ENCODE results near the gene PLCG2. TPM values are rescaled to one million over a fixed set of nuclear protein-coding genes. Genes with fewer than 3 reads are reported as not detected.

PLCG2 gene
- total and polyA plus RNA-seq, 2 of the 8 experiments (the other 6 are each of a cell fraction or from before 2014, with no cell fraction given): 6.1 to 6.9 TPM

DNA sequence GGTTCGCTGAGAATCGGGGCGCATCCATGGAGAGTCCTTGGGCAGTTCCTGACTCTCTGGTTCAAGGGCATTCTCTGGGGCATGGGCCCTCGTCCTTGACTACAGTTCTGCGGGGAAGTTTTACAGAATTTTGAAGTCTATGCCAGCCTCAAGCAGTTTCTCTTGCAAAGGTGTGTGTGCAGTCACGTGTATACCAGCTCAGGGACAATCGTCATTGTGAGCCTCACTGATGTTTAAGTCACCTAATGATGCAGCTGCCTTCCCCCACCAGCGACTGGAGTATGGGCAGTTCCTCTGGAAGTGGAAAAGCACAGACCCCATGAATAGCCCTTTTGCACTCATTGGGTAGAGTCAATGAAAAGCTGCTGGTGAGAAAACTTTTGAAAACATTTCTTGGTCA lies 1.3 kb downstream of the PLCG2 start:
- no peak overlapping the region for H4K91ac ChIP-seq (replicated peaks; ENCODE audit: insufficient read length, low read length)
- no peak overlapping the region for H2BK5ac ChIP-seq (ENCODE audit: low read depth, low read length)
- FAIRE-seq (no peak), DNase-seq (ENCODE audit: low read depth in 1 of 2, low spot score in 2 of 2) (no peak)
- no peak overlapping the region for H3K56ac ChIP-seq (replicated peaks; ENCODE audit: insufficient read length, low read depth, low read length)
- no peak overlapping the region for H4K5ac ChIP-seq (ENCODE audit: insufficient read length, low read depth, low read length)
- H3K27ac ChIP-seq (ENCODE audit: low read depth, low read length): no peak overlapping the region
- H4K8ac ChIP-seq (ENCODE audit: extremely low read depth, insufficient read depth, low read length): no peak overlapping the region; the same call in 1 of the 2 replicates
- H2BK15ac ChIP-seq (ENCODE audit: low read length): no peak overlapping the region
- H3K23ac ChIP-seq (ENCODE audit: insufficient read length): no peak overlapping the region
- H3K4me3 ChIP-seq (ENCODE audit: extremely low read depth in 1 of 4, insufficient read depth in 2 of 4, low read depth in 3 of 4, low read length in 4 of 4): peak overlapping the region in 2 of 4 experiments; percentile 42 to 67; a peak in 3 of 8 replicates
- peaks cover 7% of the 10 kb centered on the region for H3K23me2 ChIP-seq (ENCODE audit: low read depth, low read length)
- no peak overlapping the region for H2AK5ac ChIP-seq (ENCODE audit: low read depth, low read length)
- no peaks in the 10 kb centered on the region for H3K36me3 ChIP-seq (ENCODE audit: control insufficient read depth in 2 of 4, insufficient read depth in 4 of 4, low read length in 3 of 4)
- no peaks in the 10 kb centered on the region for H3K79me2 ChIP-seq (ENCODE audit: control insufficient read depth in 1 of 2, insufficient read depth in 2 of 2, low read length in 2 of 2)
- no peak overlapping the region for H3K4ac ChIP-seq (replicated peaks; ENCODE audit: insufficient read length, low read depth, low read length)
- H3K79me1 ChIP-seq (ENCODE audit: low read depth, low read length): no peaks in the 10 kb centered on the region
- H2AFZ ChIP-seq (ENCODE audit: low read length): no peak overlapping the region
- no peak overlapping the region for H3K18ac ChIP-seq (ENCODE audit: extremely low read depth, low read length)
- POLR2A ChIA-PET (ENCODE audit: partially characterized antibody): interaction anchor here (1.0 kb wide), 1 partner anchor 61 kb away, joined by 3 read pairs; no protein-coding TSS in a partner anchor
- H3K27me3 ChIP-seq (replicated peaks in 1 of 4; ENCODE audit: control insufficient read depth in 3 of 4, extremely low read depth in 1 of 4, insufficient read depth in 3 of 4, low read length in 3 of 4): peaks cover 10 to 31% (median 23%) of the 10 kb centered on the region in 4 experiments
- peak overlapping the region; percentile 86 to 90; a peak in 2 of 4 replicates for H3K4me2 ChIP-seq (ENCODE audit: insufficient read depth in 1 of 2, low read depth in 2 of 2, low read length in 2 of 2)
- WGBS, 2 experiments (ENCODE audit: extremely low coverage in 1 of 2, insufficient coverage in 1 of 2, insufficient read length in 1 of 2, insufficient replicate concordance in 2 of 2, low coverage in 1 of 2, low lambda C conversion rate in 2 of 2, missing lambda C conversion rate in 1 of 2): 77% methylated on average over 8 of the region's 8 CpGs; no CpG with 5 or more reads in 1 of the 2 experiments
- H2BK20ac ChIP-seq (ENCODE audit: low read length): no peak overlapping the region
- H4K20me1 ChIP-seq (replicated peaks in 1 of 2; ENCODE audit: control insufficient read depth in 1 of 2, insufficient read depth in 2 of 2, low read length in 2 of 2): peaks cover 3 to 7% of the 10 kb centered on the region in 2 experiments
- H3K14ac ChIP-seq (ENCODE audit: insufficient read length): no peak overlapping the region
- H3K9me3 ChIP-seq (ENCODE audit: insufficient read depth in 2 of 2, low read depth in 1 of 2, low read length in 1 of 2): no peaks in the 10 kb centered on the region
- no peak overlapping the region for H2BK12ac ChIP-seq (ENCODE audit: low read depth, low read length)
- no peak overlapping the region for H2BK120ac ChIP-seq (replicated peaks; ENCODE audit: low read depth, low read length)
- peaks cover 0 to 6% (median 1%) of the 10 kb centered on the region in 4 experiments; a peak in 4 of 7 replicates for H3K4me1 ChIP-seq (replicated peaks in 1 of 4; ENCODE audit: control insufficient read depth in 3 of 4, insufficient read depth in 4 of 4, low read length in 3 of 4)
- CTCF ChIA-PET (ENCODE audit: partially characterized antibody): interaction anchor here (0.8 to 3.3 kb wide), 6 partner anchors 9 to 98 kb away, joined by 3 to 17 read pairs (median 4); no protein-coding TSS in a partner anchor
- no peak overlapping the region for H3K9ac ChIP-seq (replicated peaks in 1 of 4; ENCODE audit: extremely low read depth in 1 of 4, low read depth in 3 of 4, low read length in 3 of 4)
- TF ChIP-seq CBX5 (IDR thresholded peaks at IDR 0.05; ENCODE audit: low read depth, low read length): no peak
- no peak for TF ChIP-seq HDAC6 (IDR thresholded peaks at IDR 0.05; ENCODE audit: low read depth, low read length)
- no peak for TF ChIP-seq EP300 (IDR thresholded peaks at IDR 0.05; ENCODE audit: borderline replicate concordance in 1 of 2, low read depth in 2 of 2, low read length in 2 of 2)
- TF ChIP-seq EGR1 (IDR thresholded peaks at IDR 0.05; ENCODE audit: borderline replicate concordance, low read depth, low read length): no peak
- TF ChIP-seq SIN3A (conservative IDR thresholded peaks at IDR 0.05 in 1 of 2, IDR thresholded peaks at IDR 0.05 in 1 of 2; ENCODE audit: low read depth in 1 of 2, low read length in 2 of 2): no peak
- TF ChIP-seq NANOG (IDR thresholded peaks at IDR 0.05; ENCODE audit: insufficient read depth, low read depth, low read length, poor library complexity, severe bottlenecking): no peak
- TF ChIP-seq SP4 (IDR thresholded peaks at IDR 0.05; ENCODE audit: low read length): no peak
- TF ChIP-seq CTBP2 (IDR thresholded peaks at IDR 0.05; ENCODE audit: borderline replicate concordance, insufficient read depth, insufficient read length, low read length): no peak
- TF ChIP-seq NRF1 (IDR thresholded peaks at IDR 0.05; ENCODE audit: low read depth, low read length): no peak
- TF ChIP-seq SUZ12 (IDR thresholded peaks at IDR 0.05; ENCODE audit: low read length): no peak
- no peak for TF ChIP-seq BRCA1 (IDR thresholded peaks at IDR 0.05; ENCODE audit: low read depth, low read length)
- TF ChIP-seq E2F6 (IDR thresholded peaks at IDR 0.05): no peak
- no peak for TF ChIP-seq ASH2L (IDR thresholded peaks at IDR 0.05; ENCODE audit: low read length)
